Putamen (tissue), 1 donor: ENCODE measurements around the gene ANTKMT.
"Not testable (repeated sequence)": the region's sequence is repeated elsewhere in the genome, so short reads cannot be mapped to it uniquely, and the experiment has no call there.

Source experiments
- DNase-seq: peaks from one replicate; pipeline ENCODE4 v3.0.0-alpha.2; 2016; ENCODE audit warnings: low spot score

Gene ANTKMT

DNA sequence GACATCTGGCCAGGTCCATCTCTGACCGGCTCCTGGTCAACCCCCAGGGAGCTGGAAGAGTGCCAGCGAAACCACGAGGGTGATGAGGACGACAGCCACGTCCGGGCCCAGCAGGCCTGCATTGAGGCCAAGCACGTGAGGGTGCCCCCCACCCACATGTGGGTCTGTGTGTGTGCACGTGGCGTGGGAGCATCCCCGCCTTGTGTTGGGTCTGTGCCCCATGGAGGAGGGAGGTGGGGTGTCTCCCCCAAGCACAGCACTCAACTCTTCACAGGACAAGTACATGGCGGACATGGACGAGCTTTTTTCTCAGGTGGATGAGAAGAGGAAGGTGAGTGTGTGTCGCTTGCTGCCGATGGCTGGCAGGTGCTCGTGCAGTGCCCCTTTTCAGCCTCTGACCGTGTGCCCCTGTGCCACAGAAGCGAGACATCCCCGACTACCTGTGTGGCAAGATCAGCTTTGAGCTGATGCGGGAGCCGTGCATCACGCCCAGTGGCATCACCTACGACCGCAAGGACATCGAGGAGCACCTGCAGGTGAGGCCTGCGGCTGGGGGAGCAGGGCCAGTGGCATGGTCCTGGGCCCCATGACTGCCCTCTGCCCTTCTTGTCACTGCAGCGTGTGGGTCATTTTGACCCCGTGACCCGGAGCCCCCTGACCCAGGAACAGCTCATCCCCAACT is 39.1 kb upstream of the ANTKMT start:
- no peak for DNase-seq

DNA sequence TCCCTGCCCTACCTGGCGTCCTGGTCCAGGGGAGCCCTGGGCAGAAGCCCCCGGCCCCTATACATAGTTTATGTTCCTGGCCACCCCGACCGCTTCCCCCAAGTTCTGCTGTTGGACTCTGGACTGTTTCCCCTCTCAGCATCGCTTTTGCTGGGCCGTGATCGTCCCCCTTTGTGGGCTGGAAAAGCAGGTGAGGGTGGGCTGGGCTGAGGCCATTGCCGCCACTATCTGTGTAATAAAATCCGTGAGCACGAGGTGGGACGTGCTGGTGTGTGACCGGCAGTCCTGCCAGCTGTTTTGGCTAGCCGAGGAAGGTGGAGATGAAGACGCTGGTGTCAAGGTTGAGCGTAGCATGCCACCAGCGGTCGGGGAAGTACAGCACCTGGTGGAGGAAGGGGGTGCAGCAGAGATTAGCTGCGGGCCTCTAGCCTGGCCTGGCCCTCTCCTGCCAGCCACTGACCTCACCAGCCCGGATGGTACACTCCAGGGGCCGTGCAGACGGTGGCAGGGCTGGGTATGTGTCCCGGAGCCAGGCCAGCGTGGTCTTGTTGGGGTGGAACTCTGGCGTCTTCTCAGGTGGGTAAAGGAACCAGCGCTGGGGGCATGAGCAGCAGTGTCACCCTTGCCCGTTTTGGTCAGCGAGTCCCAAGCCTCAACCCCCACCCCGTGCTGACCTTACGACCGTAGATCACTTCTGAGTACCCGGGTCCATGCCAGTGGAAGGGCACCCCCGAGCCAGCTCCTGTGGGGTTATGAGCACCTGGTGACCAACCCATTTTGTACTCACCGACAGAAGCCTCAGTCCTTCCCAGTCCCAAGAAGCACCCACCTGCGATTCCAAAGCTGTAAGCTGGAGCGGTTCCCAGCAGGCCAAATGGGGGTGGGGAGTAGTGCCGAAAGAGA is 38.2 kb upstream of the ANTKMT start:
- no peak for DNase-seq

DNA sequence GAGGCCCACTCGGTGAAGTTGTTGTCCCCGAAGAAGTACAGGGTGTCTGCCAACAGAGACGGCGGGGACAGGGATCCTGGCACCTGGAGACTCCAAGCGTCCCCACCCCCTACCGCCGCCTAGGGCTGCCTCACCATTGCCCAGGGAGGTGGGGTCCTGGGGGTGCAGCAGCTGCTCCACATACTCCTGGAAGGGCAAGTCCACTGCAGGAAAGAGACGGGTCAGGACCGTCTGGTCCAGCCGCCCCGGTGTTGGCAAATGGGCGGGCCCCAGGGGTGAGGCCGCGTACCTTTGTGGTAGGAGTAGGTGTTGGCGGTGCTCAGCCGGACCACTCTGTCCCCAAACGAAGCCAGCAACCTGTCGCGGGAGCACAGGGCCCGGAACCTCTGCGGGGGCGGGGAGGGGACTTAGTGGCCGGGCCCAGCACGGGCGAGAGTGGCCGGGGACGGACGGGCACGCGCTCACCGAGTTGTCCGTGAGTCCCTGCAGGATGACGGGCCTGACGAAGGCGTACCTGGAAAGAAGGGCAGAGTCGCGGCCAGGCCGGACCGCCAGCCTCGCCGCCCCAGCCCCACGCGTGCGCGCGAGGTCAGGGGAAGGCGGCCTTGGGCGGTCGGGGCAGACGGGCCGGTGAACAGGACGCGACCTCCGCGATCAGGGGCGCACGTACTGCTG is 37.4 kb upstream of the ANTKMT start:
- no peak for DNase-seq

DNA sequence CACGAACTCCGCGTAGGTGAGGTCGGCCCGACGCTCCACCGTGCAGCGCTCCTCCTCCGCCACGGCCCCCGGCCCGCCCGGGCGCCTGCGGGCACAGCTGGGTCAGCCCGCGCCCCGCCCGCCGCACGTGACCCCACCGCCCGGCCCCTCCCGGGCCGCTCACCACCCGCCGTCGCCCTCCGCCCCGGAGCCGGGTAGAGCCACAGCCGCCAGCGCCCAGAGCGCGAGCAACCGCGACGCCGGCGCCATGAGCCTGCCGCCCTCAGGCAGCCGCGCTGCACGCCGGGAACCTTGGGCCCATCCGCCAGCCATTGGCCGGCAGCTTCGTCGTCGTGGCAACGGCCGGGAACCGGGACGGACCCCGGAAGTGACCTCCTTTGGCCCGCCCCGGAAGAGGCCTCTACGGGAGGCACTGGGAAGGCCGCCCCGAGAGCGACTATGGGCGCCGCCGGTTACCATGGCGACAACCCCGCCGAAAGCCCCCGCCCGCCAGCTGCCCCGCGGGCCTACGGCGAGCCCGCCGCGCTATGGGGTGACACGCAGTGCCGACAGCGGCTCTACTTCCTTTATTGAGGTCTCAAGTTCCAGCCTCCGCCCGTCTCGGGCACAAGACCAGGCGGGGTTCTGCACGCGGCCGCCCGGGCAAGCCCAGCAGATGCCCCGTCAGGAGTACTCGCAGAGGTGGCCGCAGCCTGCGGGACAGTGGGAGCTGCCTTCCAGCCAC is 36.7 kb upstream of the ANTKMT start, which contains the start of gene JMJD8:
Gene JMJD8, minus strand, starts transcription at position 264 of the 724 bp plus-strand sequence. Its CDS starts 15 bp downstream, at position 249.
- DNase-seq = peak; percentile 95

DNA sequence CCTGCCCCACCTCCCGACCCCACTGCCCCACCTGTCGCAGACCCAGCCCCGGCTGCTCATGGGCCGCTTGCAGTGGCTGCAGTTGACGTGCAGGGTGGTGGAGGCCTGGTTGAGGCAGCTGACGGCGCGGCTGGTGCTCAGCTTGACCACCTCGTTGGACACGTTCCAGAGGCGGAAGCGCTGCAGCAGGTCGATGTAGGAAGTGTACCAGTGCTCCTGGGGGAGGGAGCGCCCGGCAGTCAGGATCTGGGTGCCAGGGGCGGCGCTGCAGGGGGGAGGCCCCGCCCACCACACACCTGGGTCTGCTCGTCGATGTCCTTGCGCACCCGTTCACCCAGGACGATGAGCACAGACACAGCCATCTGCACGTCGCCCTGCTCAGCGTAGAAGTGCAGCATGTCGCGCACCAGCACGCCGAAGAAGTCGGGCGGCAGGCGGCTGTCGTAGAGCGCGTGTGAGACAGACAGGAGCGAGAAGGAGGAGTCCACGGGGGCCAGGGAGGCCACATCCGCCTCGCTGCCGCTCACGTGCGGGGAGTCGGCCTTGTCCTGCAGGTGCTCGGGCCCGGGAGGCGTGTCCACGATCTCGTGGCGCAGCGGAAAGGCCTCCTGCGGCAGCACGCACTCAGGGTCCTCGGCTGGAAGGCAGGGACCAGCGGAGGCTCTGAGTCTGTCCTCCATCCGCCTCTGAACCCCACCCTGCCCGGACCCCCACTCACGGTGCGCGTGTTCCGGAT is 35.8 kb upstream of the ANTKMT start:
- no peak for DNase-seq

DNA sequence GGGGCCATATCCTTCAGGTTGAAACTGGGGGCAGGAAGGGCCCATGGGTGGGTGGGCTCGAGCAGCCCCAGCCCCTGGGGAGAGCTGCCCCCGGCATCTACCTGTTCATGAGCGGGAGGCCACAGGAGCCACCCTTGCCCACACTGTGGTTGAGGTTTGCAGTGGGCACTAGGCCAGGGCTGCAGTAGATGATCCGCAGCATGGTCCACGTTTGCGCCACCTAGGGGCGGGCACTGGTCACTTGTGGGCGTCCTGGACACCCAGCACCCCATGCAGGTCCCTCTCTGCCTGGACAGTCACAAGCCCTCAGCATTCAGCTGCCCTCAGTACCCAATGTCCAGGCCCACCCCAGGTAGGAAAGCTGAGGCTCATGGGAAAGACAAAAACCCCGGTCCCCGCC is 35.0 kb upstream of the ANTKMT start:
- no peak for DNase-seq

DNA sequence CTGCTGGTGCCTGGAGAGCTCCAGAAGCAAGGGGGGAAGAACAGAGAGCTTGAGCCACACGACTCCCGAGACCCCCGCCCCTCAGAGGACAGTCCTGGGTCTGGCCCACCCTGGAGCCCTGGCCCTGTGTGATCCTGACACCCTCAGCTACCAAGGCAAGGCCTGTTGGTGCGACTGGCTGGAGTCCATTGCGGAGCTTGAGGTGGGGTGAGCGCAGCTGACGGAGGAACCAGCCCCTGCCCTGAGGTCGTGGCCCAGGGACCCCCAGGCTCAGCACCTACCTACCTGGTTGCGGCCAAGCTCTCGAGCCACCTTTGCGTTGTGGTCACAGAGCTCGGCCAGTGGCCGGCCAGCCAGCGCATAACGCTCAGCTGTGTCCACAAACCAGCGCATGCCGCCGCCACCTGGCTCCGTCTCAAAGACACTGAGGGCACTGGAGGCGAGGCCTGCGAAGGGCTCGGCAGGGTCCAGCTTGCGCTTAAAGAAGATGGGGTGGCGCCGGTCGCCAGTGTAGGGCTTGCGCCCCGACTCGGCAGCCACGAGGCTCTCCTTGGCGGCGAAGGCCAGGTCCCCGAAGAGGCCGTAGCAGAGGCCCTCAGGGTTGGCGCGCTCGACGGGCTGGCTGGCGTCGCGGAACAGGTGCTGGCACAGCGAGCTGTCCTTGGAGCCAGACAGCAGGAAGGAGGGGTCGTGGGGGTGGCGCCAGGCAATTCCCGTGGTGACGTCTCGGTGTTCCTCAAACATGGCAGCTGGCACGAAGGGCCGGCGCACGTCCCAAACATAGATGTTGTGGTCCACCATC is 34.3 kb upstream of the ANTKMT start:
- no peak for DNase-seq

DNA sequence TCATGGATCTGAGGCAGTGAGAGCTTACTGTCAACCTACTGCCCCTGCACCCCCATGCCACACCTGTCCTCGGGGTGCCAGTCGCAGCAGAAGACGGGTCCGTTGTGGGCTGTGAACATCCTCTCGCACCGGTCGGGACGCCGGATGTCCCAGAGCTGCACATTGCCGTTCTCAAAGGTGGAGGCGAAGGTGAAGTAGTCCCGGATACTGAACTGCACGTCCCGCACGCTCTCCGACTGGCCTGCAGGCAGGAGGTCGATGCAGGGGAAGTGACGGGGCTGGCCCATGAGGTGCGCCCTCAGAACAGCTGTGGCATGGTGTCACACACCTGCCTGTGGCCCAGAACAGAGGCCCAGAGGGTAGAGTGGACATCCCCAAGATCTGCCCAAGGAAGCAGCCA is 33.4 kb upstream of the ANTKMT start:
- no peak for DNase-seq

DNA sequence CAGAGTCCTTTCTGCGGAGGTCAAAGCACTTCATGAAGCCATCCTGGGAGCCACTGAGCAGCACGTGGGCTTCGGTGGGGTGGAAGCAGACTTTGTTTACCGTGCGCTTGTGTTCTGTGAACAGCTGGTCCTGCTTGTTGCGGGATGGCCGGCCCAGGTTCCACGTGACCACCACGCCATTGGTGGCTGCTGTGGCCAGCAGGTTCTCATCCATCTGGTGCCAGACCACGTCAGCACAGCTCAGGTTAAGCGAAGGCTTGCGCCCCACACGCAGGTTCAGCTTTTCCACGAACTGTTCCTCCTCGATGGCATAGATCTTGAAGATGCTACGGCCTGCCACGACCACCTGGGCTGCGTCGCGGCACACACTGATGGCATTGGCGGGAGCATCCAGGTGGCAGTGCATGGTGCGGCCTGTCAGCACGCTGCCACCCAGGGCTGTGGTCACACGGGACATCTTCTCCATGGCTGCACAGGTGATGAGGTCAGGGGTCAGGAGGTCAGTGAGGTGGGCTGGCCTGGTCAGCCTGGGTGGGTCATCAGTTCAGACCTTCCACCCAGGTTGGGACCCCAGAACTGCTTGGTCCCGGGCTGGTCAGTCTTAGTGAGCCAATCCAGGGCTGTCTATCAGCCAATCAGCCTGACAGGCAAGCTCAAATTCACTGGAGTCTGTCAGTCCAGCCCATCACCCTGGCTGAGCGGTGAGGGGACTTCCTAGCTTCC is 31.6 kb upstream of the ANTKMT start:
- DNase-seq = no peak

DNA sequence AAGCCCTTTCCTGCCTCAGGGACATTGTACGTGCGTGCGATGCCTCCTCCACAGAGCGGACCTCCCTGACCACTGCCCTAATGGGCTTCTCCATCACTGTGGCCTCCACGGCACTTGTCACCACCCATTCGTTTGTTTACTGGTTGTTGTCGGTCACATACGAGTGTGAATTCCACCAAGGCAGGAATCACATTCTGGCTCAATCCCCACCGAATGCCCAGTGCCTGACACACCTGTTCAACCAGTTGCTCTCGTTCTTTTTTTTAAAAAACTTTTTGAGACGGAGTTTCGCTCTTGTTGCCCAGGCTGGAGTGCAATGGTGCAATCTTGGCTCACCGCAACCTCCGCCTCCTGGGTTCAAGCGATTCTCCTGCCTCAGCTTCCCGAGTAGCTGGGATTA is 29.7 kb upstream of the ANTKMT start:
- not testable (repeated sequence) for DNase-seq

DNA sequence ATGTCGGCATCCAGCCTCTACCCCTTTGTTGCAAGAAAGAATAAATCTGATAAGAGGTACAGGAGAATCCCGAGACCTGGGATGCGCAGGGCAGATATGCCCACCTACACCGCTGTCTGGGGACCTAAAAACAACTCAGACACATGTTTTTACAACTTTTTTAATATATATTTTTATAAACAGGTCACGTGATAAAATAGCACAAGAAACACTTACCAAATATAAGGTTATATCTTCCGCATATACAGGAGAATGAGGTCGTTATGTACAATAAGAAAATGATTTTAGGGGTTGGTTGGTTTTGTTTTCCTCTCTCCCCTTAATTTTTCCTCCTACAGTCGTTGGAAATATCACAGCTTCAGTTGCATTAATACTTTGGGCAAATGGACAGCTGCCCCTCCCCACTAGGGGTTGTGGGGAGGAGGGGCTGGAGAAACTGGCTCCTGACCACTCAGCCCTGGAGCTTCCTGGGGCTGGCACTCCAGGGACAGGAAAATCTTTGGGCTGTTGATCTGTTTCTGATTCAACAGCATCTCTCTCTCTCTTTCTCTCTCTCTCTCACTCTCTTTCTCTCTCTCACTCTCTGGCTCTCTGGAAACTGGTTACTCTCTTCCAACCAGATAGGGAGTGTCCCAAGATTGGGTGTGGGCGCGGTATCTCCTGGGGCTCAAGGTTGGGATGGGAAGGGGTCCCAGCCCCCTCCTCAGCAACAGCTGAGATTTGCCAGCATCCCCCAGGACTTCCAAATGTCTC is 28.4 kb upstream of the ANTKMT start:
- no peak for DNase-seq

DNA sequence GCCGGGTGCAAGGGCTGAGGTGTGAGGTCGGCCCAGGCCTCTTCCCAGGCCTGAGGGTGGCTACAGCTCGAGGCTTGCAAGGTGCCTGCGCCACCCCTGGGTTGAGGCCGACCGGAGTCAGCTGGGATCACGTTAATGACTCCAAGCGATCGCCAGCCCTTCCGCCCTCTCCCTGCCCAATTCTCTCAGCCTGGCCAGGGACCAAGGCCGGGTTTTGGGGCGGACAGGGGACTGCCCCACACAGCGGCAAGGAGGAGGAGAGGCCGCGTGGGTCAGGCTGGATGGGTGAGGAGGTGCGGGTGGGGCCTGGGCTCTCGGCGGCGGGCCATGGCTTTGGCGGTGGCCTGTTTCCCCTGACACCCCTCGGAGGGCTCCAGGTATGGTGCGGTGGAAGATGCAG is 27.6 kb upstream of the ANTKMT start:
- no peak for DNase-seq

DNA sequence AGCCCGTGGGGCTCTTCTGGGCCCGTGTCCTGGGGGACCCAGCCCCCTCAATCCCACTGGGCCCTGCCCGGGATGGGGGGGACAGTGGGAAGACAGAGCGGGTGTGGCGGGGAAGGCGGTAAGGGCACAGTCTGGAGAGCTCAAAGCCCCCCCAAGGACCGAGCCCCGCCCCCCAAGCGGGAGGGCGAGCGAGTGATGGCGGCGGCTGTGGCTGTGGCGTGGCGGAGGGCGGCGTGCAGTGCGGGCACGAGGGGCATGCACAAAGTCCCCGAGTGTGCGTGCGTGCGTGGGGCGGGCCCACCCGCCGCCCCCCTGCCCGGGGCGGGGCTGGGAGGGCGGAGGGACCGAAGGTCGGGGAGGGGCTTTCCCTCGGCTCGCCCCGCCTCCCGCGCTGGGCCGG is 27.2 kb upstream of the ANTKMT start:
- no peak for DNase-seq

DNA sequence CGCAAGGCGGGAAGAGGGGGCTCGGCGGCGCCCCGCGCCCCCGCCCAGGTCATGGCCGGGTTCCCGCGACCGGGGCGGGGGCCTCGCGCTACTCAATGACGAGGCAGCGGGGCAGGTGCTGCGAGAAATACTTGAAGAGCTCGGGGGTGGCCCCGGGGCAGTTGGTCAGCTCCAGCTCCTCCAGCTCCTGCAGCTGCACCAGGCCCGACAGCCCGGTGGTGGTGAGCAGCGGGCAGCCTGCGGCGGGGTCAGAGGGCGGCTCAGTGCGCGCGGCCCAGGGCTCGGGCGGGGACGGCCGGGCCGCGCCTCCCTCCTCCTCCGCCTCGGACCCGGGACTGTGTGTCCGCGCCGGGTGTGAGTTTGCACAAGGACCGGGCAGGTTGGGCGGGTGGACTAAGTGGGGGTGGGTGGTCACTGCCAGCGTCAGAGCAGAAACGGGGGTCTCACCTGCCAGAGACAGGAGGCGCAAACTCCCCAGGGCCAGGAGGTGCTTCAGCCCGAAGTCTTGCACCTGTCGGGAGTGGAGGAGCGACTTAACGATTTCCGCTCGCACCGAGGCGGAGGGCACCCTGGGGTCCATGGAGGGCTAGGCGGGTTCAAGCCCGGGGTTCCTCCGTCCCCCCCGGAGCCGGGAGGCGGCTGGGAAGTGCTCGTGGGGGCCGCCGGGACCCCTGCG is 26.6 kb upstream of the ANTKMT start:
- no peak for DNase-seq

DNA sequence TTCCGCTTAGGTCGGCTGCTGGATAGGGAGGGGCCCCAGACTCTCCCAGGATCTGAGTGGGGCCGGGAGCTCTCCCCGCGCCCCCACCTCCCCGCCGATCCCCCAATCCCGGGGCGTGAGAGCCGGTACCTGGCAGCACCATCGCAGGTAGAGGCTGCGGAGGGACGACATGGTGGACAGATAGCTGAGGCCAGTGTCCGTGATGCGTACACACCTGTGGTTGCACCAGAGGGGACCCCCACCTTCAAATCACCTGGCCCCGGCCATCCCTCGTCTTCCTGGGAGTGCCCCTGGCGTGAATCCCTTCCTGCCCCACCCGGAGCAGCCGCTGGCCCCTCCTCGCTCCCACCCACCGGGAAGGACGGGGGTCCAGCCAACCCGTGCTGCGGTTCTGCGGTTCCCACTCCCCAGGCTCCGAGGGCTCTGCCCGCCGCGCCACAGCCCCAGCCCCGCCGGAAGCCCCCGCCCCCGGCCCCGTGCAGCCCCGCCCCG is 26.0 kb upstream of the ANTKMT start:
- no peak for DNase-seq

DNA sequence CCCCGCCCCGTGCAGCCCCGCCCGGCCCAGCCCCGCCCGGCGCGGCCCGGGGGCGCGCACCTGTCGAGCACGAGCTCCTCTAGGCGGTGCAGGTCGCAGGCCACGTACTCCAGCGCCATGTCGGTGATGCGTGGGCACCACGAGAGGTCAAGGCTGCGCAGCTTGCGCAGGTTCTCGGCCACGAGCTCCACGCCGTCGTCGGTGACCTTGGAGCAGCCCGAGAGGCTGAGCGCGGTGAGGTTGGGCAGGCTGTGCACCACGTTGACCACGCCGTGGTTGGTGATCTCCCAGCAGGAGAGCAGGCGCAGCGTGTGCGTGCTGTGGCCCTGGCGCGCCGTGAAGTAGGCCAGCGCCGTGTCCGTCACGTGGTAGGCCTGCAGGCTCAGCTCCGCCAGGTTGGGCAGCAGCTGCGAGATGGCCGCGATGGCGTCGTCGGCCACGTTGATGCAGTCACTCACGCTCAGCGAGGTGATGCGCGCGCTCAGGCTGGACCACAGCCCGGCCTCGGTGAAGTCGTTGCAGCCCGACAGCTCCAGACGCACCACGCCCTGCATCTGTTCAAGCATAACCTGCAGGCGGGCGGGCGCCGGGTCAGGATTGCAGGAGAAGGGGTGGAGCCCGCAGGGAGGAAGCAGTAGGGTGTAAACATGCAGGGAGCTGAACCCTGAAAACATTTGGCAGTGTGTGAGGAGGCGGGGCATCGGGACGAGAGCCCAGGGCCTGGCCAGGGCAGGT is 25.4 kb upstream of the ANTKMT start:
- no peak for DNase-seq

DNA sequence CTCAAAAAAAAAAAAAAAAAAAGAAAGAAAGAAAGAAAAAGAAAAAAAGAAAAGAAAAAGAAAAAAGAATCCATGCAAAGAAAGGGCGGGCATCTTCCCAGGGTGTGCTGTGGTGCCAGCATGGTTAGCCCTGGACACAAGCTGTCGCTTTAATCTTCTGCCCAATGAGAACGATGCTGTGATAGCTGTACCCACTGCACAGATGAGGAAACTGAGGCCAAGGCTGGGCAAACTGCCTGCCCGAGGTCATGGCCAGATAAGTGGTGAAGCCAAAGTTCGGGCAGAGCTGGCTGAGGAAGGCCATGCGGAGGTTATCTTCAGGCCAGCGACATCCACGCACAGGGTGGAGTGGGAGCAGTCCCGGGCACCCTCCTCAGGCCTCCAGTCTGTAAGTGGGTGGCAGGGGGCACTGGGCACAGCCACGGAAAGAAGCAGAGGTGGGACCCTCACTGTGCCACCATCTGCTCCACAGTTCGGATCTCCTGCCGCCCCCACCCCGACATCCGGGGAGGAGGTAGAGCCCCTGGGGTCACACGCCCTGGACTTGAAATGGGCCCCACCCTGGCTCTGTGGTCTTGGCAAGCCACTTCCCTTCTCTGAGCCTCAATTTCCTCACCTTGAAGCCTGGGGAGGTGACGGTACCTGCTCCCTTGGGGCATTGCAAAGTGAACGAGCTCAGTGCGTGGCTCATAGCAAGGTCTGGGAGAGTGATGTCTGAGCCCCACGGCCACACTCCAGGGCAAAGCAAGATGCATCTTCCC is 21.9 kb upstream of the ANTKMT start:
- no peak for DNase-seq
